ENCODE data around the gene MYOT.

MYOT gene

GRCh38 chr5:137901011-137901817, 33.6 kb downstream of the MYOT start:
- H3K4me3 ChIP-seq (ENCODE audit: low read depth, low read length) = no peak overlapping the region
- no peak overlapping the region for H3K9ac ChIP-seq
- peak overlapping the region; percentile 66 for H3K27ac ChIP-seq
- no peaks in the 10 kb centered on the region for H3K36me3 ChIP-seq (ENCODE audit: control insufficient read depth, insufficient read depth, low read length)
- peak overlapping the region; percentile 85 for H2AFZ ChIP-seq
- H3K27me3 ChIP-seq (ENCODE audit: control insufficient read depth, insufficient read depth, low read length) = no peaks in the 10 kb centered on the region
- no peaks in the 10 kb centered on the region for H3K79me2 ChIP-seq
- no peak overlapping the region for H3K4me2 ChIP-seq (ENCODE audit: low read length)
- H3K4me1 ChIP-seq = peaks cover 17% of the 10 kb centered on the region
- TF ChIP-seq CTCF (IDR thresholded peaks at IDR 0.05) = no peak
- no peaks in the 10 kb centered on the region for H3K9me3 ChIP-seq (ENCODE audit: control insufficient read depth, low read length)

DNA sequence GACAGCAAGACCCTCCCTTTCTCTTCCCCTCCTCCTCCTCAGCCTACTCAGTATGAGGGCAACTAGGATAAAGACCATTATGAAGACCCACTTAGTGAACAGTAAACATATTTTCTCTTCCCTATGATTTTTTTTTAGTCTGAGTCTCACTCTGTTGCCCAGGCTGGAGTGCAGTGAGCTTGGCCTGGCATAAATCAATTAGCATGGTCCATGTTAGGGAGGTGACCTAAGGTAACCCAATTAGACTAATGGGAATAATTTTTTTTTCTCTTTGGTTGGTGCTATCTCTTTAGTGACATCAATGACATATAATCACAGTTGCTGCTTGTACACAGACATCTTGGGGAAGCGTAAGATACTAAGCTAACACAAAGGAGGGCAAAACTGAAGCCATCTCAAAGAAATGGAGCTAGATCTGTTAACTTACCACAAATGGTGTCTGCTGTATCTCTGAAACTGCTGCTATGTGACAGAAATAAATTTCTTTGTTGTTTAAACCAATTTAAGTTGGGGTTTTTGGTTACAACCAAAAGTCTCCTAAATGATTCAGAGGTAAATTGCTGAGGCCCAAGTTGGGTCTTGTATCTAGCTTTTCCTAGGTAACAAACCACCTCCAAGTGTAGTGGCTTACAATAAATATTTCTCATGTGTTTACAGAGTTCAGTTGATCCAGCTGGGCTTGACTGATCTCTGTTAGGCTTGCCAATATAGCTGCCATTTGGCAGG, 34.9 kb downstream of the MYOT start:
- Histone ChIP-seq H3K9ac (no peak overlapping the region), H3K4me1 (peaks cover 20% of the 10 kb centered on the region), H3K79me2 (no peaks in the 10 kb centered on the region), H3K27ac (no peak overlapping the region), H3K4me3 (ENCODE audit: low read depth, low read length) (no peak overlapping the region), H3K27me3 (ENCODE audit: control insufficient read depth, insufficient read depth, low read length) (no peaks in the 10 kb centered on the region), H2AFZ (peak overlapping the region; percentile 23), H3K36me3 (ENCODE audit: control insufficient read depth, insufficient read depth, low read length) (no peaks in the 10 kb centered on the region), H3K4me2 (ENCODE audit: low read length) (no peak overlapping the region), H3K9me3 (ENCODE audit: control insufficient read depth, low read length) (no peaks in the 10 kb centered on the region)
- TF ChIP-seq CTCF (IDR thresholded peaks at IDR 0.05) = no peak

DNA sequence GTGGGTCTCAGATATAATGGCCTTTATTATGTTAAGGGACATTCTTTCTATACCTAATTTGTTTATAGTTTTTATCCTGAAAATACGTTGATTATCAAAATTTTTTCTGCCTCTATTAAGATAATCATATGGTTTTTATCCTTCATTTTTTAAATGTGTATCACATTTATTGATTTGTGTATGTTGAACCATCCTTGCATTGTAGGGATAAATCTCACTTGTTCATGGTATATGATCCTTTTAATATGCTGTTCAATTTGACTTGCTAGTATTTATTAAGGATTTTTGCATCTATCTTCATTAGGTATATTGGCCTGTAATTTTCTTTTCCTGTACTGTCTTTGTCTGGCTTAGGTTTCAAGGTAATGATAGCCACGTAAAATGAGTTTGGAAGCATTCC, 47.1 kb downstream of the MYOT start:
- Histone ChIP-seq H3K27ac (no peak overlapping the region), H3K9ac (no peak overlapping the region), H3K4me2 (ENCODE audit: low read length) (no peak overlapping the region), H3K9me3 (ENCODE audit: control insufficient read depth, low read length) (no peaks in the 10 kb centered on the region), H3K79me2 (no peaks in the 10 kb centered on the region), H2AFZ (no peak overlapping the region), H3K36me3 (ENCODE audit: control insufficient read depth, insufficient read depth, low read length) (no peaks in the 10 kb centered on the region), H3K4me1 (no peaks in the 10 kb centered on the region), H3K4me3 (ENCODE audit: low read depth, low read length) (no peak overlapping the region), H3K27me3 (ENCODE audit: control insufficient read depth, insufficient read depth, low read length) (no peaks in the 10 kb centered on the region)
- no peak for TF ChIP-seq CTCF (IDR thresholded peaks at IDR 0.05)

DNA sequence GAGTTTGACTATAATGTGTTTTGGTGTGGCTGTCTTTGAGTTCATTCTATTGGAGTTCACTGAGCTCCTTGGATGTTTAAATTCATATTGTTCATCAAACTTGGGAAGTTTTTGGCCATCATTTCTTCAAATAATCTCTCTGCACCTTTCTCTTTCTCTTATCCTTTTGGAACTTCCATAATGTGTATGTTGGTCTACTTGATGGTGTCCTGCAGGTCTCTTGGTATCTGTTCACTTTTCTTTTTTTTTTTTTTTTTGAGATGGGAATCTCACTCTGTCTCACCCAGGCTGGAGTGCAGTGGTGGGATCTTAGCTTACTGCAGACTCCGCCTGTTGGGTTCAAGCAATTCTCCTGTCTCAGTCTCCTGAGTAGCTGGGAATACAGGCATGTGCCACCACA, 49.3 kb downstream of the MYOT start:
- H3K9ac ChIP-seq = no peak overlapping the region
- no peak for TF ChIP-seq CTCF (IDR thresholded peaks at IDR 0.05)
- H3K4me3 ChIP-seq (ENCODE audit: low read depth, low read length) = no peak overlapping the region
- no peaks in the 10 kb centered on the region for H3K27me3 ChIP-seq (ENCODE audit: control insufficient read depth, insufficient read depth, low read length)
- no peak overlapping the region for H3K4me2 ChIP-seq (ENCODE audit: low read length)
- H3K27ac ChIP-seq = no peak overlapping the region
- H3K4me1 ChIP-seq = no peaks in the 10 kb centered on the region
- H2AFZ ChIP-seq = no peak overlapping the region
- H3K79me2 ChIP-seq = no peaks in the 10 kb centered on the region
- H3K9me3 ChIP-seq (ENCODE audit: control insufficient read depth, low read length) = no peaks in the 10 kb centered on the region
- H3K36me3 ChIP-seq (ENCODE audit: control insufficient read depth, insufficient read depth, low read length) = no peaks in the 10 kb centered on the region
